ENCODE data around the gene CCNC. TPM values are rescaled to one million over a fixed set of nuclear protein-coding genes. Genes with fewer than 3 reads are reported as not detected.

Gene CCNC
- total RNA-seq, 1 experiment from 2014 or later: 99.1 TPM

GRCh38 chr6:99611148-99611547 is 42.7 kb upstream of the CCNC start:
- no peak for TF ChIP-seq CTCF (conservative IDR thresholded peaks at IDR 0.05; ENCODE audit: low read depth, low read length)
- no peak for TF ChIP-seq EZH2 (IDR thresholded peaks at IDR 0.05; ENCODE audit: borderline replicate concordance, low read depth, low read length, poor library complexity, severe bottlenecking)
- no peak for DNase-seq (ENCODE audit: low spot score)
- H3K27ac ChIP-seq (ENCODE audit: low read depth, low read length, poor library complexity, severe bottlenecking): no peak overlapping the region
- H3K36me3 ChIP-seq (ENCODE audit: insufficient read depth, low read length, poor library complexity, severe bottlenecking): no peaks in the 10 kb centered on the region
- no peak overlapping the region for H3K4me3 ChIP-seq (ENCODE audit: low read depth, low read length, poor library complexity, severe bottlenecking)
- no peaks in the 10 kb centered on the region for H3K9me3 ChIP-seq (ENCODE audit: low read depth, low read length, poor library complexity, severe bottlenecking)
- ChIA-PET CTCF (no interaction called here), POLR2A (ENCODE audit: low non-redundant PET) (no interaction called here)
- peaks cover 20% of the 10 kb centered on the region for H3K4me1 ChIP-seq (ENCODE audit: insufficient read depth, low read length, poor library complexity, severe bottlenecking)
- intact Hi-C loops (cut with micrococcal nuclease; ENCODE audit: unreplicated experiment): no loop called here
- peaks cover 63% of the 10 kb centered on the region for H3K27me3 ChIP-seq (replicated peaks; ENCODE audit: insufficient read depth, low read depth, low read length, poor library complexity)
- no TSS peak for BruUV-seq (replicated peaks)

- ChIA-PET POLR2A (ENCODE audit: low non-redundant PET) (no interaction called here), CTCF (no interaction called here)
- Histone ChIP-seq H3K4me1 (ENCODE audit: insufficient read depth, low read length, poor library complexity, severe bottlenecking) (peaks cover 19% of the 10 kb centered on the region), H3K36me3 (ENCODE audit: insufficient read depth, low read length, poor library complexity, severe bottlenecking) (no peaks in the 10 kb centered on the region), H3K9me3 (ENCODE audit: low read depth, low read length, poor library complexity, severe bottlenecking) (no peaks in the 10 kb centered on the region), H3K27ac (ENCODE audit: low read depth, low read length, poor library complexity, severe bottlenecking) (no peak overlapping the region), H3K27me3 (replicated peaks; ENCODE audit: insufficient read depth, low read depth, low read length, poor library complexity) (peaks cover 63% of the 10 kb centered on the region), H3K4me3 (ENCODE audit: low read depth, low read length, poor library complexity, severe bottlenecking) (no peak overlapping the region)
- no peak for DNase-seq (ENCODE audit: low spot score)
- BruUV-seq (replicated peaks): no TSS peak
- TF ChIP-seq EZH2 (IDR thresholded peaks at IDR 0.05; ENCODE audit: borderline replicate concordance, low read depth, low read length, poor library complexity, severe bottlenecking): no peak
- TF ChIP-seq CTCF (conservative IDR thresholded peaks at IDR 0.05; ENCODE audit: low read depth, low read length): no peak
- intact Hi-C loops (cut with micrococcal nuclease; ENCODE audit: unreplicated experiment): no loop called here
These were observed 41.5 kb upstream of the CCNC start for GRCh38 chr6:99609905-99610489.

GRCh38 chr6:99608886-99609482 is 40.5 kb upstream of the CCNC start:
- intact Hi-C loops (cut with micrococcal nuclease; ENCODE audit: unreplicated experiment): no loop called here

More at GRCh38 chr6:99608886-99609482, 40.5 kb upstream of the CCNC start:
- no peak overlapping the region for H3K4me3 ChIP-seq (ENCODE audit: low read depth, low read length, poor library complexity, severe bottlenecking)
- no peak overlapping the region for H3K27ac ChIP-seq (ENCODE audit: low read depth, low read length, poor library complexity, severe bottlenecking)
- H3K9me3 ChIP-seq (ENCODE audit: low read depth, low read length, poor library complexity, severe bottlenecking): no peaks in the 10 kb centered on the region
- POLR2A ChIA-PET (ENCODE audit: low non-redundant PET): no interaction called here
- no peak for DNase-seq (ENCODE audit: low spot score)
- H3K4me1 ChIP-seq (ENCODE audit: insufficient read depth, low read length, poor library complexity, severe bottlenecking): peaks cover 16% of the 10 kb centered on the region
- BruUV-seq (replicated peaks): no TSS peak
- CTCF ChIA-PET: no interaction called here
- peaks cover 63% of the 10 kb centered on the region for H3K27me3 ChIP-seq (replicated peaks; ENCODE audit: insufficient read depth, low read depth, low read length, poor library complexity)
- no peak for TF ChIP-seq EZH2 (IDR thresholded peaks at IDR 0.05; ENCODE audit: borderline replicate concordance, low read depth, low read length, poor library complexity, severe bottlenecking)
- TF ChIP-seq CTCF (conservative IDR thresholded peaks at IDR 0.05; ENCODE audit: low read depth, low read length): no peak
- no peaks in the 10 kb centered on the region for H3K36me3 ChIP-seq (ENCODE audit: insufficient read depth, low read length, poor library complexity, severe bottlenecking)

Measured in A673 (cell line).